Measurements from ENCODE around the gene DOCK2. TPM values are rescaled to one million over a fixed set of nuclear protein-coding genes. Genes with fewer than 3 reads are reported as not detected.
"Not testable (repeated sequence)": the region's sequence is repeated elsewhere in the genome, so short reads cannot be mapped to it uniquely, and the experiment has no call there.

The DOCK2 gene
- total RNA-seq, 1 experiment from 2014 or later: 3.5 TPM

GRCh38 chr5:169810524-169810923 is 173.4 kb downstream of the DOCK2 start:
- H3K27ac ChIP-seq: no peak overlapping the region
- no peaks in the 10 kb centered on the region for H3K36me3 ChIP-seq
- no peaks in the 10 kb centered on the region for H3K9me3 ChIP-seq (replicated peaks)
- H3K4me3 ChIP-seq: no peak overlapping the region
- DNase-seq (ENCODE audit: low read depth in 1 of 2, low spot score in 2 of 2): no peak
- no peaks in the 10 kb centered on the region for H3K27me3 ChIP-seq (replicated peaks)
- H3K4me1 ChIP-seq (replicated peaks): no peaks in the 10 kb centered on the region

GRCh38 chr5:169811023-169811422 is 173.9 kb downstream of the DOCK2 start:
- H3K27ac ChIP-seq: no peak overlapping the region
- no peaks in the 10 kb centered on the region for H3K9me3 ChIP-seq (replicated peaks)
- H3K36me3 ChIP-seq: no peaks in the 10 kb centered on the region
- no peaks in the 10 kb centered on the region for H3K27me3 ChIP-seq (replicated peaks)
- DNase-seq (ENCODE audit: low read depth in 1 of 2, low spot score in 2 of 2): no peak
- H3K4me1 ChIP-seq (replicated peaks): no peaks in the 10 kb centered on the region
- H3K4me3 ChIP-seq: no peak overlapping the region

DNA sequence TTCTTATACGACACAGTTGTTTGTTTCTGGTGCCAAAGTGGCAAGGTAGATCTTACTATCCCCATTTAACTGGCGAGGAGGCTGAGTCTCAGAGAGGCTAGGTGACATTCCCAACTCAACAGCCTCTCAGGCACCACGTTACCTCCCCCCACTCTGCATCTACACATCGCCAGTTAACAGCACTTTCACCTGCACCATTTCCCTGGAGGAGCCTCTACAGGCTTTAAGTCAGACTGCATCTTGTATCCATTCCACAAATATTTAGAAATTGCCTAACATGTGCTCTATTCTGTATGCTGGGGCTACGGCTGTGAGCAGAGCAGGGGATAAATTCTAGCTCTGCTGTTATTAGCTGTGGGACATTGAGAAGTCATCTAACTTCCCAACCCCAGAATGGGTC is 174.6 kb downstream of the DOCK2 start:
- no peak for DNase-seq (ENCODE audit: low read depth in 1 of 2, low spot score in 2 of 2)
- Histone ChIP-seq H3K4me1 (replicated peaks) (no peaks in the 10 kb centered on the region), H3K27me3 (replicated peaks) (no peaks in the 10 kb centered on the region), H3K27ac (no peak overlapping the region), H3K9me3 (replicated peaks) (no peaks in the 10 kb centered on the region), H3K36me3 (no peaks in the 10 kb centered on the region), H3K4me3 (no peak overlapping the region)

GRCh38 chr5:169812786-169813185 is 175.7 kb downstream of the DOCK2 start:
- Histone ChIP-seq H3K9me3 (replicated peaks) (no peaks in the 10 kb centered on the region), H3K27me3 (replicated peaks) (no peaks in the 10 kb centered on the region), H3K4me3 (no peak overlapping the region), H3K4me1 (replicated peaks) (no peaks in the 10 kb centered on the region), H3K27ac (no peak overlapping the region), H3K36me3 (no peaks in the 10 kb centered on the region)
- DNase-seq (ENCODE audit: low read depth in 1 of 2, low spot score in 2 of 2): no peak

GRCh38 chr5:169814045-169814444 is 177.0 kb downstream of the DOCK2 start:
- H3K4me1 ChIP-seq (replicated peaks): no peaks in the 10 kb centered on the region
- no peaks in the 10 kb centered on the region; the same call in 1 of the 2 replicates for H3K36me3 ChIP-seq
- H3K27ac ChIP-seq: no peak overlapping the region
- H3K27me3 ChIP-seq (replicated peaks): no peaks in the 10 kb centered on the region
- peaks cover 3% of the 10 kb centered on the region; the same call in 1 of the 2 replicates for H3K9me3 ChIP-seq (replicated peaks)
- H3K4me3 ChIP-seq: no peak overlapping the region
- DNase-seq (ENCODE audit: low read depth in 1 of 2, low spot score in 2 of 2): no peak

- H3K4me3 ChIP-seq: no peak overlapping the region
- peaks cover 3% of the 10 kb centered on the region; the same call in 1 of the 2 replicates for H3K9me3 ChIP-seq (replicated peaks)
- H3K36me3 ChIP-seq: no peaks in the 10 kb centered on the region; the same call in 1 of the 2 replicates
- no peak overlapping the region for H3K27ac ChIP-seq
- DNase-seq (ENCODE audit: low read depth in 1 of 2, low spot score in 2 of 2): no peak
- H3K27me3 ChIP-seq (replicated peaks): no peaks in the 10 kb centered on the region
- no peaks in the 10 kb centered on the region for H3K4me1 ChIP-seq (replicated peaks)
Measured at GRCh38 chr5:169814522-169814921, 177.4 kb downstream of the DOCK2 start.

DNA sequence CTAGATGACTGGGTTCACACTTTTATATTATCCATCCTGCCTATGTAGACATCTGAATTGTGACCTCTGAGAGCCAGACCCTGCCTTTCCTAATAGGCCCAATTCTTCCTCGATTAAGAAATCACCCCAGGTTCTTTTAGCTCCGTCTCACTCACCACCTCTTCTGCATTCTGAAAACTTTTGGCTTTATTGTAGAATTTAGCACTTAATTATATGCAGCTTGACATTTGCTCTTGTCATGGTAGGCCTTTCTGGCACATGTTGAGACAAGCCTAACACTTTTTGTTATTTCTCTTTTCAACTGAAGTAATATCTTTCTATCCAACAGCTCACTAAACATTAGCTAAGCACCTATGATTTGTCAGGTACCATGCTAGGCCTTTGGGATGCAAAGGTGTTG is 180.0 kb downstream of the DOCK2 start:
- DNase-seq (ENCODE audit: low read depth in 1 of 2, low spot score in 2 of 2): no peak
- Histone ChIP-seq H3K4me3 (no peak overlapping the region), H3K9me3 (replicated peaks) (peaks cover 3% of the 10 kb centered on the region; the same call in 1 of the 2 replicates), H3K36me3 (no peaks in the 10 kb centered on the region; the same call in 1 of the 2 replicates), H3K27ac (no peak overlapping the region), H3K4me1 (replicated peaks) (no peaks in the 10 kb centered on the region), H3K27me3 (replicated peaks) (no peaks in the 10 kb centered on the region)

DNA sequence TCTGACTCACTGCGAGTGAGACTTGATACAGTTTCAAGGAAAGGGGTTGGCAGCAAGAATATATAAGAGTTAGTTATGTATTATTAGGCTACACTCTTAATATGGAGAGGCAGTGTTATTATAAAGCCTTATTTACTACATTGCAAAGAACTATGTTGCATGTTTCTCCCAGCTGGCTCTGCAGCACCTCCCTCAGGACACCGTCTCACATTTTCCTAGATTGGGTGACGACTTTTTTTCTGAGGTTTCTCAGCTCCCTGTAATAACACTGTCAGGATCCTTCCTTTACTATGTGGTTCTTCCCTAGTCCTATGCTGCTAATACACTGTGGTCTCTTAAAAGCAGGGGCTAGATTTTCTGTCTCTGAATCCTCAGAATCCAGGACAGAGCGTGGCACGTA is 189.5 kb downstream of the DOCK2 start:
- H3K27ac ChIP-seq: no peak overlapping the region
- DNase-seq (ENCODE audit: low read depth in 1 of 2, low spot score in 2 of 2): no peak
- H3K4me1 ChIP-seq (replicated peaks): no peaks in the 10 kb centered on the region
- H3K9me3 ChIP-seq (replicated peaks): no peaks in the 10 kb centered on the region
- no peak overlapping the region for H3K4me3 ChIP-seq
- no peaks in the 10 kb centered on the region for H3K27me3 ChIP-seq (replicated peaks)
- H3K36me3 ChIP-seq: no peaks in the 10 kb centered on the region

- H3K4me3 ChIP-seq: no peak overlapping the region
Measured at GRCh38 chr5:169827769-169828168, 190.7 kb downstream of the DOCK2 start.

GRCh38 chr5:169828385-169828784 is 191.3 kb downstream of the DOCK2 start:
- H3K36me3 ChIP-seq: no peaks in the 10 kb centered on the region
- H3K27me3 ChIP-seq (replicated peaks): no peaks in the 10 kb centered on the region
- H3K9me3 ChIP-seq (replicated peaks): no peaks in the 10 kb centered on the region
- H3K27ac ChIP-seq: no peak overlapping the region
- no peak overlapping the region for H3K4me3 ChIP-seq
- no peaks in the 10 kb centered on the region for H3K4me1 ChIP-seq (replicated peaks)
- DNase-seq (ENCODE audit: low read depth in 1 of 2, low spot score in 2 of 2): no peak

More at GRCh38 chr5:169827769-169828168, 190.7 kb downstream of the DOCK2 start:
- Histone ChIP-seq H3K27me3 (replicated peaks) (no peaks in the 10 kb centered on the region), H3K27ac (no peak overlapping the region), H3K9me3 (replicated peaks) (no peaks in the 10 kb centered on the region), H3K4me1 (replicated peaks) (no peaks in the 10 kb centered on the region), H3K36me3 (no peaks in the 10 kb centered on the region)
- DNase-seq (ENCODE audit: low read depth in 1 of 2, low spot score in 2 of 2): no peak

GRCh38 chr5:169831331-169831730 is 194.3 kb downstream of the DOCK2 start:
- H3K4me3 ChIP-seq: no peak overlapping the region
- DNase-seq (ENCODE audit: low read depth in 1 of 2, low spot score in 2 of 2): no peak

GRCh38 chr5:169832304-169832703 is 195.2 kb downstream of the DOCK2 start:
- no peak for DNase-seq (ENCODE audit: low read depth in 1 of 2, low spot score in 2 of 2)
- Histone ChIP-seq H3K4me3 (no peak overlapping the region), H3K9me3 (replicated peaks) (no peaks in the 10 kb centered on the region), H3K27ac (no peak overlapping the region), H3K27me3 (replicated peaks) (no peaks in the 10 kb centered on the region), H3K36me3 (no peaks in the 10 kb centered on the region), H3K4me1 (replicated peaks) (no peaks in the 10 kb centered on the region)

More at GRCh38 chr5:169831331-169831730, 194.3 kb downstream of the DOCK2 start:
- no peaks in the 10 kb centered on the region for H3K27me3 ChIP-seq (replicated peaks)
- no peaks in the 10 kb centered on the region for H3K4me1 ChIP-seq (replicated peaks)
- H3K36me3 ChIP-seq: no peaks in the 10 kb centered on the region
- H3K9me3 ChIP-seq (replicated peaks): no peaks in the 10 kb centered on the region
- no peak overlapping the region for H3K27ac ChIP-seq

DNA sequence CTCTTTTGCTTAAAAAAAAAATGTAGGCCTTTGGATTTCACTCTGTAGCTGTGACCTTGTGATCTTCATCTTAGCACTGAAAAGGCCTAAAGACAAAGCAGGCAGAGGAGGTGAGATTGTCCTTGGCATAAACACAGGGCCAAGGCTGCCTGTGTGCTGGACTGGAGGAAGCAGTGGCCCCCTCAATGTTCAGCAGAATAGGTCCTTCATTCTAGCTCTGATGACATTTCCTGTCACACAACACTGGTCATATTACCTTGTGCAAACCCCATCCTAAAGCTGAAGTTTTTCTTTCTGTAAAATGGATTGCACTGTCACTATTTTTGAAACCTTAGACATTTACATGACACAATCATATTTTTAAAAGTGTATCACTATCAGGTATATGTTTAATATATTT is 195.8 kb downstream of the DOCK2 start:
- no peaks in the 10 kb centered on the region for H3K36me3 ChIP-seq
- H3K9me3 ChIP-seq (replicated peaks): no peaks in the 10 kb centered on the region
- H3K4me3 ChIP-seq: no peak overlapping the region
- DNase-seq (ENCODE audit: low read depth in 1 of 2, low spot score in 2 of 2): no peak
- no peak overlapping the region for H3K27ac ChIP-seq
- no peaks in the 10 kb centered on the region for H3K4me1 ChIP-seq (replicated peaks)
- no peaks in the 10 kb centered on the region for H3K27me3 ChIP-seq (replicated peaks)

GRCh38 chr5:169833681-169834292 is 196.7 kb downstream of the DOCK2 start:
- H3K27me3 ChIP-seq (replicated peaks); H3K27ac ChIP-seq; H3K9me3 ChIP-seq (replicated peaks); H3K4me3 ChIP-seq; DNase-seq (ENCODE audit: low read depth in 1 of 2, low spot score in 2 of 2); H3K36me3 ChIP-seq; H3K4me1 ChIP-seq (replicated peaks): not testable (repeated sequence)

- not testable (repeated sequence) for DNase-seq (ENCODE audit: low read depth in 1 of 2, low spot score in 2 of 2); H3K36me3 ChIP-seq; H3K27ac ChIP-seq; H3K4me3 ChIP-seq; H3K4me1 ChIP-seq (replicated peaks); H3K27me3 ChIP-seq (replicated peaks); H3K9me3 ChIP-seq (replicated peaks)
Measured at GRCh38 chr5:169834540-169834939, 197.5 kb downstream of the DOCK2 start.
